HUDEP-2 (cell line): ENCODE measurements around the gene MYCL.

Experiments used
- DNase-seq, 76 experiments: peaks; one replicate each; lab custom pipeline; 2025; ENCODE audit not compliant: unreplicated experiment in 76 of 76; lab: John Stamatoyannopoulos, UW

MYCL gene, protein sequence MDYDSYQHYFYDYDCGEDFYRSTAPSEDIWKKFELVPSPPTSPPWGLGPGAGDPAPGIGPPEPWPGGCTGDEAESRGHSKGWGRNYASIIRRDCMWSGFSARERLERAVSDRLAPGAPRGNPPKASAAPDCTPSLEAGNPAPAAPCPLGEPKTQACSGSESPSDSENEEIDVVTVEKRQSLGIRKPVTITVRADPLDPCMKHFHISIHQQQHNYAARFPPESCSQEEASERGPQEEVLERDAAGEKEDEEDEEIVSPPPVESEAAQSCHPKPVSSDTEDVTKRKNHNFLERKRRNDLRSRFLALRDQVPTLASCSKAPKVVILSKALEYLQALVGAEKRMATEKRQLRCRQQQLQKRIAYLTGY

DNA sequence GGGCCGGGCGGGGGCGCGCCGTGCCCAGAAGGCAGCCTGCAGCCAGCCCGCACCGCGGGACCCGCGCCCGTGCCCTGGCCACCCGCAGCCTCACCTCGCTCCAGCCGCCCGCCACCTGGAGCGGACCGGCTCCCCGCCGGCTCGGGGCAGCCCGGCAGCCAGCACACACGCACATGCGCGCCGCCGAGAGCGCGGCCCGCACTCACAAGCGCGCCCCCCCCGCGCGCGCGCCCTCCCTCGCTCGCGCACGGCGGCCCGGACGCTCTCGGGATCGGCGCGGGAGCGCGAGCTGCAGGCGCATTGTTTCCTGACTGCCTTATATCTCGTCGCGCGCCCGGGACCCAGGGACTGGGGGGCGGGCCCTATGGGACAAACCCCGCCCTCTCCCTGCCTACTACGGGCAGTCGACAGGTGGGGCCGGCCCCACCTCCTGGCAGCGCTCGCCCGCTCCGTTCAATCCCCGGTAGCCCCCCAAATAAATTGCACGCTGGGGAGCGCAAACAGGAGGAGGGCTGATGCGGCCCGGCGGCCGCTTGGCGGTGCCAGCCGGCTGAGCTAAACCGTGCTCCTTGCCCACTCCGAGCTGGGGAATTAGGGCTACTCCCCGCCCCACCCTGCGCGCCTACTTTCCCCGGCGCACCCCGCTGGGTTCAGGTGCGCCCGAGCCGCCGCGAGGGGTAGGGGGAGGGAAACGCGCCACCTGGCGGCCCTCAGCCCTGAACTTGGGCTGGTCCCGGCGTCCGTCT is at the start of gene MYCL:
TSS of gene MYCL (minus strand) at position 204 of the 746 bp plus-strand sequence. CDS start 483 bp downstream, outside the sequence.
- DNase-seq = peak in 63 of 76 experiments; percentile 15 to 72 (median 52)

DNA sequence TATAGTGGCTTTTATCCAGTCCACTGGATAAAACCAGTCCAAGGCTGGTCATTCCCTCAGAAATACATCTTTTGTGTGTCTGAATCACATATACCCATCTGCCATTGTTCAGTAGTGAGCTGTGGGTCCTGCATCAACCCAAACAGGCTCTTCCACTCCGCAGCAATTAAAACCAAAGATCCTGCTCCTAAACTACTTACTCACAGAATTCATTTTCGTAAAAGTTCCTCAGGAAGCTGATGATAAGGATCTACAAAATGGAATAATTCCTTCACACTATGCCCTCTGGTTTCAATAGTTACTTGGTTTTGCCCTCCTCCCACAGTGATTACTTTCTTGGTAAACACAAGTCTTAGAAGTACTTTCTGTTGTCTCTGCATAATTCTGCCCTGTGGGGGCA is 48.2 kb upstream of the MYCL start:
- no peak for DNase-seq

DNA sequence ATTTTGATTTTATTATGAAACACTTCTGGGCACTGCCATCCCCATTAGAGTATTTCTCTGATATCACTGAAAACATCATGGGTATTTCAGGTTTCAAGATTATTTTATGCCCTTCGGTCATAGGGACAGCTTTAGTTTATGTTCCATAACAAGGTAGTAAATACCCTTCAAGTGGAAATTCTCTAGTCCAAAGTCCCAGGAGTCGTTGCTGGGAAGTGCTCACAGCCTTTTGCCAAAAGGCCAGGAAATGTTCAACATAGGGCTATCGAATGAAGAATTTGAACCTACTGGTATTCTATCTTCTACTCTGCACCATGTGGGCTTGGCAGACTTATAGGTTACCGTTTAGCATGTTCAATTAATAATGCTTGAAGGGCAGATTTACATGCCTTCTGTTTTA is 45.5 kb upstream of the MYCL start:
- DNase-seq = no peak

DNA sequence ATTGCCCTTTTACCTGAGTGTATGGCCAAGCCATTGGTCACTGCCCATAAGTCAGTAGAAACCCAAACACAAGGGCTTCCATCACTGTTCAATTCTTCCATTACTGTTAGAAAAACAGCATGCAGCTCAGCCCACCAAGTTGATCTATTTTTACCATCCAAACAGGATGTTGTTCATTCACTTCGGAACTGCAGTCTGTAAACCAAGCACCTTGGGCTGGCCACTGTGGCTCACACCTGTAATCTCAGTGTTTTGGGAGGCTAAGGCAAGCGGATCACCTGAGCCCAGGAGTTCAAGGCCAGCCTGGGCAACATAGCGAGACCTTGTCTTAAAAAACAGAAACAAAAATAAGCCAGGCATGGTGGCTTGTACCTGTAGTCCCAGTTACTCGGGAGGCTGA is 44.5 kb upstream of the MYCL start:
- no peak for DNase-seq

DNA sequence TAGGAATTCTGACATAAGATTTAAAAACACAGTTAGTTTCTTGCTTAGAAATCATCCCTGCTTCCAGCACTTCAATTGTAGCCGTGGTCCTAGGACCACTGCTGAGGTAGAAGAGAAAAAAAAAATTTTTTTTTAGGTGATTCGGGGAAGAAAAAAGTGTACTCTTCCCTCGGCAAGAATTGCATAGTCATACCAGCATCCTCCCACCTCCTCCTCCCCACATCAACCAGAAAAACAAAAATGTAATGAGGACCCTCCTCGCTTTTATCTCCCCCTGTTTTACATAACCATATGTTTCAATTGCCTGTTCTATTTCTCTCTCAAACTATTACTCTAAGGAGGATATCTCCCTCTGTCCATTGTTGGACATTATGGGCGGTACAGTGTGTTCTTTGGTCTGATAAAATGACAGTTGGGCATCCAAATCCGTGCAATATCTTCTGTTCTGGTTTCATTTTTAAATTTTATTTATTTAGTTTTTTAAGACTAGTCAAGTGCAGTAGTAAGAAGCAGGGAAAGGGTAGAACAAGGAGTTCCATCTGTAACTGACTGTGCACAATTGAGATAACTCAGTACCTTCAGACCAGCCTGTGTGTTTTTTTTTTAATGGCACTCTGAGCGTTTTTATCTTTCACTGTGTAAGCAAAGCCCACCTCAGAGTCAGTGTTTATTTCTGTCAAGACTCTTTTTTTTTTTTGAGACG is 42.8 kb upstream of the MYCL start:
- DNase-seq = peak in 1 of 76 experiments; percentile 27

DNA sequence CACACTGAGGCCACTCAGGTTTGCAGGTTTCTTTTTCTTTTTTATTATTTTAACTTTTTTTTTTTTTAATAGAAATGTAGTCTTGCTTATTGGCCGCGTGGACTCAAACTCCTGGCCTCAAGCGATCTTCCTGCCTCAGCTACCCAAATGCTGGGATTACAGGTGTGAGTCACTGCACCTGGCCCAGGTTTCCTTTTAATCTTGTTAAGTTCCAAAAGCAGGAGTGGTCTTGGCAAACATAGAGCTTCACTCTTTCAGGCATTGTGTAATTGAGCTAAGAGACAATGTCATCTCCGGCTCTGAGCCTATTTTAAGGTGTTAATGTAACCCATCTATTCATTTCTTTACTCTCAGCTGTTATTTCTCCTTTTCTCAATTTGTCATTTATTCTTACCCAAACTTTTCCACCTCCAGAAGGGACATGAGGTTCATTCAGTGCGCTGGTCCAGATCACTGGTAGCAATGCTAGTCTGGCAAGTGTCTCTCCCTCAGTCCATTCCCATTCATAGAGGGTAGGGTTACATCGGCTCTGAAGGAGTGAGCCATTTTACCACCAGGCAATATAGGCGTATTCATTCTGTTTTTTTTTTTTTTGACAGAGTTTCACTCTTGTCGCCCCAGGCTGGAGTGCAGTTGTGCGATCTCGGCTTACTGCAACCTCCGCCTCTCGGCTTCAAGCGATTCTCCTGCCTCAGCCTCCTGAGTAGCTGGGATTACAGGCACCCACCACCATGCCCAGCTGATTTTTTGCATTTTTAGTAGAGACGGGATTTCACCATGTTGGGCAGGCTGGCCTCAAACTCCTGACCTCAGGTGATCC is 42.0 kb upstream of the MYCL start:
- DNase-seq = no peak

DNA sequence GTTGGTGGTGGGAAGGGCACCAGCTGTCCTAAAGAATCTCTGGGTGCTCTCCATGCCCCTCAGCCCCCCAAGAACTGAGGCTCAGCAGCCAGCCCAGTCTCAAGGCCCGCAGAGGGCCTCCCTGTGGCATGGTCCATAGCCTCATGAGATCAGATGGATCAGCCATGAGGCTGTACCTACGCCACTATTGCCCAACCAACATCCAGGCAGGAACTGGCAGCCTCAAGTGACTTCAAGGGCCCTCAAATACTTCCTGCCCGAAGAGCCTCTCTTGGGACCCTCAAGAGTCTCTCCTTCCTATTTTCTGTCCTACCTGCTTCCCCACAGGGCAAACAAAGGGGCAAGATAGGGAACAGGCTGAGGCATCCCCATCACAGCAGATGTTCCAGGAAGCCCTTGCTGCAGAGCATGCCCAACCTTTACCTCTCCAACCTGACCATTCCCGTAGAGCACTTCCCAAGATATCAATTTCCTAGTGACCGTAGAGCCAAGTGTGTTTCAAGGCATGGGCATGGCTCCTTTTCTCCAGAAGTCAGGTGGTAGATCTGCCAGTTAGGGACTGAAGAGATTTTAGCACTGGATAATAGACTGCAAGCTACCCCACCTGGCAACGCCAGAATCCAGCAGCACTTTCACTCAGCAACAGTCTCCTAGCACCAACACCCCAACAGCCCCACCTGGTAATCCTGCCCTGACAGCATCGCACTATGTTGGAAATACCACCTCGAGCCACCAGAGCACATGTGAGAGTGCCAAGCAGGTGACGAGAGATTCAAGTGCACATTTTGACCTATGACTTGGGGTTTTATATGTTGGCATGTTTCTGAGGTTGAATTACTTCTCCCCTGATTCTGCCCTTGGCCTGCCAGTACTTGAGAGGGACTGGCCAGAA is 39.5 kb upstream of the MYCL start:
- no peak for DNase-seq

DNA sequence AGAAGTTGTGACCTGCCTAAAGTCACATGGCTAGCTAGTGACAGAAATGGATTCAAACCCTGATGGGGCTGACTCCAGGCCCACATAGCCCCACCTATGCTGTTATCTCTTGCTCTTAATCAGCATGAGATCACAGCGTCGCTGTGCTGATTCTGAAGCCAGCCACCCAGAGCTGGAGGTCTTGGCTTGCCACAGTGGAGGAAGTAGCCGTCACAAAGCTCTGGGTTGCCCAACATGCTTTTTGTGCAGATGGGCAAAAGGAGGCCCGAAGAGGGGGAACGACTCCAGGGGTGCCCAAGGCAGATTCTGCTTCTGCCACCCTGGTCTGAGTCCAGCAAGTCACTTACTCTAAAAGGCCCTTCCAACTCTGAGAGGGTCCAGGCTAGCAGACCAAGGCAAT is 38.5 kb upstream of the MYCL start:
- DNase-seq = no peak

DNA sequence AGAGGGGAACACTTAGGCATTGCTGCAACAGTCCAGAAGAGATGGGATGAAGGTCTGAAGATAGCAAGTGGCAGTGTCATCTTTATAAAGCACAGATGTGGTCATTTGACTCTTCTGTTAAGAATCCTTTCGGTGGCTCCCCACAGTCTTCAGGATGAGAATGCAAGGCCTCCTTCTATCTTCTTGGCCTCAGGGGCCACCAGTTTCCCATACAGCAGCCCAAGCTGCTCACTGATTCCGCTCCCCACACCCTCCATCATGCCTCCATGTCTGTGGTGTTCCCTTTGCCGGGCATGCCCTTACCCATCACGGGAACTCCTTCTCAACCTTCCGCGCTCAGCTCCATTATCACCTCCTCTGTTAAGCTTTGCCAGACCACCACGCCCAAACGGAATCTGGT is 37.1 kb upstream of the MYCL start:
- no peak for DNase-seq

DNA sequence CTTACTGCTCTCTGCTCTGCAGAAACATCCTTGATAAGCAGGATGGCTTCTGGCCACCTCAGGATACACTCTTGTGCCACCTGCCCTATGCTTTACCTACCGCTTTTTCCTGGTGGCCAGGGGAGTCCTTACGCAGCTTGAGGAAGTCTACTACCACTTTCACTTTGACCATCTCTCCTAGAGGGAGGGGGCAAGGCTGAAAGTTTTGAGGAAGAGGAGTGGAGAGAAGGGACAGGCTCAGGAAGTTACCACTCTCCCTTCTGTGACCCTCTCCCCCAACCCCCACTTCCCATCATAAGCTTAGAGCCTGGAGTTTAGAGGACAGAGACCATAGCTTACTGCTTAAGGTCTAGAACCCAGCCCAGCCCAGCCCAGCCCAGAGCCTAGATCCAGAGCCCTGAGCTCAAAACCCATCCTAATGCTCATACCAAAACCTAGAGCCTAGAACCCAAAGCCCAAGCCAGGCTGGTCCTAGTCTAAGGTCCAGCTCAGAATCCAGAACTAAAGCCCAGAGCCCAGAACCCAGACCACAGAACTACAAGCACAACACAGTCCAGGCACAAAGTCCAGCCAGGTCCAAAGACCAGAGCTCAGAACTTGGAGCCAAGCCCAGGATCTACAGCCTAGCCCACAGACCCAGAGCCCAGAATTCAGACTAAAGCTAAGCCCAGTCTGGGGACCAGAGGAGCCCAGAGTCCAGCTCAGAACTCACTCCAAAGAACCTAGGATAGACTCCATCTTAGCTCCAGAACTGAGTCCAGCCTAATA is 35.2 kb upstream of the MYCL start:
- DNase-seq = no peak

DNA sequence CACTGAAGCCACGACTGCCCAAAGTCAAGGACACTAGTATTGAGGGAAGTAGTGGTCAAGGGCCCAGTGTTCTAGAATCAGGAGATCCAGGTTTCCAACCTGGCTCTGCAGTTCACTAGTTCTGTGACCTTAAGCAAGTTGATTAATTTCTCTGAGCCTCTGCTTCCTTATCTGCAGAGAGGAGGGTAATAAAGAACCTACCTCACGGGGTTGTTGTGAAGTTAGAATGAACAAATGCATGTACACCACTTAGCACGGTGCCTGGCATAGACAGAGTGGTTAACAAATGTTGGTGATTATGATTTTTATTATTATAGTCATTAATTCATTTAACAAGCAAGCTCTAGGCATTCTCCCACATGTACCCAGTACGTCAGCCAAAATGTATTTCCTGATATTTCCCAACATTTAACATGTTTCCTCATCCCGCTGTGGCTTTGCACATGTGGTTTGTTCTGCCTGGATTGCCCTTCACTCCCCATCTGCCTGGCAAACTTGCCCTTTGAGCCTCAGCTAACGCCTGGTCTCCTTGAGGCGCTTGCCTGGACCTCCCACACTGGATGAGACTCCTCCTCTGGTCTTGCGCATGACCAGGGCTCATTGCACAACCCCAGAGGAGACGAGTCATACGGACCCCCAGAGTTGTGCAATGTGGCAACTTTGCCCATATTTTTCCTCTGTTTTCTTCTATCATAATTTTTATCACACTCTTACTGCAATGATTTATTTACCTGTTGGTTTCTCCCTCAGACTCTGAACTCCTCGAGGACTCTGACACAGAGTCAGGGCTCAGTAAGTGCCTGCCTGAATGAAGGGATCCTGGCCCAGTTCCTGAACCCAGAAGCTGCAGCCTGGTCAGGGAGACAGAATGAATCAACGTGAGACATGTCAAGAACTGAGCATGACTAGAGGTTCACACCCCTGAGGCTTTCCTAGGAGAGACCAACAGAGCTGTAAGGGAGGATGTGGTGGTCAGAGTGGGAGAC is 32.5 kb upstream of the MYCL start:
- no peak for DNase-seq

DNA sequence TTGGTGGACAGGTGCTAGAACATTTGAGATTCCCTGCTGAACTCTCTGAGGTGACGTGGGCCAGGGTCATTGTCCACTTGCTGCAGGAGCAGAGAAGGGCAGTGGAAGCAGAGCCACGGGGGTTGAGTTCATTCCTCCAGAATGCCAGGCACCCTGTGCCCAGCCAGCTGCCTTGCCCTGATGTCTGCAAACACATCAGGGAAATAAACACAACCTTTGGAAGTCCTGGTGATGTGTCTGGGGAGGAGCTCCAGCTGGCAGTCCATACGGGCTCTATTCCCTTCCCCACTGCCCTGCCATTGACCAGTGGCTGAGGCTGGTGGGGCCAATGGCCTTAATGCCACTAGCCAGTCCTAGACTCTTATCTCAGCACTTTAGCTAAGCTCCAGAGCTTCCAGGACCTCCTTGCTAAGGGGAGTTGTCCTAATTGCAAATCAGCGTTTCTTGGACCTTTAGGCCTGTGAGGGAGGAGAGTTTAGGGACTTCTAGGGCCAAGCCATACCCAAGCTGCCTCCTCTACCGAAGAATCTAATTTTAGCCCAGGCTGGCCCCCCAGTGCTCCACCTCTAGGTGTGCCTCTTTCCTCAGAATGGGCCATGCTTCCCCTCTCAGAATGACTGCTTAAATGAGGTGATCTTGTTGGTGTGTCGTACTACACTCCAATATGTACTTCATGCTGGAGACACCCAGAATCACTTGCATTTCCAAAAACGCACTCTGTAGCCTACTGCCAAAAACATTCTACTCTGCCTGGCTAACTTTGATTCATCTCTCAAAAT is 27.3 kb upstream of the MYCL start:
- DNase-seq = no peak

DNA sequence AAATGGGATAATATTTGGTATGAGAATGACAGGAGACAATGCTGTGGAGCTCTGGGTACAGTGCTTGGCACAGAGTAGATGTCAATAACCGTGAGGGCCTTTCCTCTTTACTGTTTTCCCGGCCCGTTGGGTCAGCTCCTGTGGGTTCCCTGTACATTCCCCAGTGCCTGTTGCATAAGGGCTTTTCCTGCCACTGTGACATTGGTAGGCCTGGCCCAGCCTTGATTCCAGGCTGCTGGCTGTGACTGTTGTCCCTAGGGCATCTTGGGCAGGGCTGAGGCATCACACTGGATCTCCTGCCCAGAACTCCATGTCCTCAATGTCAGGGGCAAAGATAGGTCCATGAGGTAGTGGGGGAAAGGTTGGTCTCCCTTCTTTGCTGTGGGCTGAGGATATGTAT is 25.8 kb upstream of the MYCL start:
- no peak for DNase-seq

DNA sequence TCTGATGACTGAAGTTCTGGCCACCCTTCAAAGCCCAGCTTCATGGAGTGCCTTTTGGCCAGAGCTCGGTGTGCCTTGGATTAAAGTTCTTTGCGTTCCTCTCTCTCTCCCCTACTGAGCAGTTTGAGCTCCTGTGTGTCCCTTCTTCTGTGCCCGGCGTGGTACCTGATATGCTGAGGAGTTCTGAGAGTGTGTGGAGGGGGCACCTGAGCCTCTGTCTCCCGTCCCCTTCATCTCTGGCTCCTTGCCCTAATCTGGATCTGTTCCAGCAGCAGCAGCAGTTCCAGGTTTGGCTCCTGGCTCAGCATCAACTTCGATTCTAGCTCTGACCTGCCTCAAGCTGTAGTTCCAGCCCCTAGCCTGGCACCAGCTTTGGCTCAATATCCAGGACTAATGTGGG is 25.1 kb upstream of the MYCL start:
- no peak for DNase-seq

DNA sequence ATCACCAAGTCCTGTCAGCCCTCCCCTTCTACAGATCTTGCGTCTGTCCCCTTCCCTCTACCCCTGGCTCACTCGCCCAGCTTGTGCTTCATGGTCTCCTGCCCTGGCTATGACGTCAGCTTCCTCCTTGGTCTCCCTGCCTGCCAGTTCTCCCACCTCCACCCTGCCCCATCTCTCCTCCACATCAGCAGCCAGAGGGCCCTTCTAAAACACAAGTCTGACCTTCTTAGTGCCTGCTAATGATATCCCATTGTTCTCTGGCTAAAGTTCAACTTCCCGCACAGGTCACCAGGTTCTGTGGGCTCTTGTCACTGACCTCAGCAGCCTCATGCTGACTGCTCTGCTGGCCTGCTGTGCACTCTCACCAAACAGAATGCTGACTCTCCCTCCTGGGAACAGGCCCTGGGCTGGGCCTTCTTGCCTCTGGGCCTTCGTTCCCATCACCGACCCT is 24.7 kb upstream of the MYCL start:
- no peak for DNase-seq

DNA sequence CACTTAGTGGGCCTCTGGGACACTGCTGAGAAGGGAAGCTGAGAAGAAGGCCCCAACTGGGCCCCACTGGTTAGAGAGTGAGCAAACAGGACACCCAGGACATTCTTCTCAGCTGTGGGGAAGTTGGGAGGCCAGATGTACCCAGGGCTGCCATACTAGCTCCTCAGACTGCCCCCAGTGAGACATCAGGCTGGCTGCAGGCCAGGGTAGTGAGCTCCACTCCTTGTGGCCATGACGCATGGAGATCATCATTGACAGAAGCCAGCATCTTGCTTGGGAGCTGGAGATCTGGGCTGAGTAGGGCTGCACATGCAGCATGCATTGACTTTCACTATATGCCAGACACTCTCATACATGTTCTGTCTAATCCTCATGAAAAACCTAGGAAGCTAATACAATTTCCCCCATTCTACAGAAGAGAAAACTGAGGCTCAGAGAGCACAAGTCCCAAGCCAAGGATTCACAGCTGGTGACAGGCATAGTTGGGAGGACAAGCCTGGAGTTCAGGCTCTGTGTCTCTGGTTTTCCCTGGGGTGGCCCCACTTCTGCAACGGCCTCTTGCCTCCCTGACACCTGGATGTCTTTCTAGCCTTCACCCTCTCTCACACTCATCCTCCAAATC is 24.1 kb upstream of the MYCL start:
- DNase-seq = peak in 2 of 76 experiments; percentile 1 to 26
